Colonic mucosa (tissue), 4 donors: ENCODE data around the gene MAGEA6. TPM values are rescaled to one million over a fixed set of nuclear protein-coding genes. Genes with fewer than 3 reads are reported as not detected.
"Not testable (repeated sequence)": the region's sequence is repeated elsewhere in the genome, so short reads cannot be mapped to it uniquely, and the experiment has no call there.

Source experiments
- DNase-seq: peaks from one replicate; pipeline ENCODE4 v3.0.0-alpha.2; 2020
- H3K27ac ChIP-seq: fragments of 200-600 bp; one replicate; pipeline ENCODE4 v1.8.0; 2021
- H3K27me3 ChIP-seq: fragments of 200-600 bp; one replicate; pipeline ENCODE4 v1.8.0; 2021
- H3K36me3 ChIP-seq: fragments of 200-600 bp; one replicate; pipeline ENCODE4 v1.8.0; 2021
- H3K4me1 ChIP-seq: fragments of 200-600 bp; one replicate; pipeline ENCODE4 v1.8.0; 2021; ENCODE audit warnings: mild to moderate bottlenecking
- H3K4me3 ChIP-seq: fragments of 200-600 bp; one replicate; pipeline ENCODE4 v1.8.0; 2021
- H3K9ac ChIP-seq, 2 donors: one replicate each; pipeline ENCODE4 v1.7.0; 2013; ENCODE audit warnings: control low read depth in 2 of 2, low read depth in 2 of 2, low read length in 2 of 2
- H3K9me3 ChIP-seq: fragments of 200-600 bp; one replicate; pipeline ENCODE4 v1.8.0; 2021
- intact Hi-C: fragments of 100-400 bp; cut with DNase I; formaldehyde crosslinking; loops from one replicate; pipeline ENCODE4 v1.14.1; 2022
- total RNA-seq, 2 donors: library from RNA; stranded (reverse); fragmentation: NEBNext Ultra II Directional in 1 of 2; extraction: Animal tissue kit (Norgen Biotek cat#: 25700) in 1 of 2; gene quantifications; one replicate each; pipeline ENCODE4 v1.2.1, GENCODE V29; 2021
- TF ChIP-seq, protein P1 (sequence below): fragments of 200-600 bp; IDR thresholded peaks from one replicate; pipeline ENCODE4 v1.8.0; 2022; ENCODE audit warnings: antibody characterized with exemption, mild to moderate bottlenecking
- donor health status: healthy.
- donor health status: DM: no; HTN: no; CAD: no.
- donor health status: DM: no; HTN: no; CAD: no.

MAGEA6 gene
- total RNA-seq = under 1 TPM in 1 of 2 donors, not detected in 1; 0.32 TPM

GRCh38 chrX:152769549-152770289 is at the start of gene MAGEA6:
TSS of gene MAGEA6 (minus strand) at chrX:152769689. CDS start at chrX:152767650, 2,039 bp downstream.
- DNase-seq, H3K27ac ChIP-seq, H3K9ac ChIP-seq, H3K4me1 ChIP-seq, H3K4me3 ChIP-seq, H3K27me3 ChIP-seq, H3K36me3 ChIP-seq, intact Hi-C loops, H3K9me3 ChIP-seq: not testable (repeated sequence)

DNA sequence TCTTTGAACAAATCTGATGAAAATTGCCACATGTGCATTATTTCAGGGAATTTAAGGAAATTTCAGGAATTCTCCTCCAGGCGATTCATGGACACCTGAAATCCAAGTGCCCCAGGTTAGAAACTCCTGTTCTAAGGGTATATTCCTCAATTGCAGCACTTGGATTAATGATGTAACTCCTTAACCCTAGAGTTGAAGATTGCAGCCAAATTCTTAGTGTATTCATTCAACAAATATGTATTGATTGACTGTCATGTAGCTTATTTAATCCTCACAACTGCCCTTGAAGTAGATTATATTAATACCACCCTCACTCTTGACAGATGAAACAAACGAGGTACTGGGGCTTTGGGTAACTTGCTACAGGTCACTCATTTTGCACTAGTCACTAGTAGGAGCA is 49.8 kb upstream of the MAGEA6 start:
- H3K27me3 ChIP-seq = no peaks in the 10 kb centered on the region
- no peak overlapping the region for H3K27ac ChIP-seq
- intact Hi-C loops = no loop called here
- H3K36me3 ChIP-seq = no peaks in the 10 kb centered on the region
- no peaks in the 10 kb centered on the region for H3K4me1 ChIP-seq
- DNase-seq = no peak
- H3K4me3 ChIP-seq = no peak overlapping the region
- TF ChIP-seq, protein P1, sequence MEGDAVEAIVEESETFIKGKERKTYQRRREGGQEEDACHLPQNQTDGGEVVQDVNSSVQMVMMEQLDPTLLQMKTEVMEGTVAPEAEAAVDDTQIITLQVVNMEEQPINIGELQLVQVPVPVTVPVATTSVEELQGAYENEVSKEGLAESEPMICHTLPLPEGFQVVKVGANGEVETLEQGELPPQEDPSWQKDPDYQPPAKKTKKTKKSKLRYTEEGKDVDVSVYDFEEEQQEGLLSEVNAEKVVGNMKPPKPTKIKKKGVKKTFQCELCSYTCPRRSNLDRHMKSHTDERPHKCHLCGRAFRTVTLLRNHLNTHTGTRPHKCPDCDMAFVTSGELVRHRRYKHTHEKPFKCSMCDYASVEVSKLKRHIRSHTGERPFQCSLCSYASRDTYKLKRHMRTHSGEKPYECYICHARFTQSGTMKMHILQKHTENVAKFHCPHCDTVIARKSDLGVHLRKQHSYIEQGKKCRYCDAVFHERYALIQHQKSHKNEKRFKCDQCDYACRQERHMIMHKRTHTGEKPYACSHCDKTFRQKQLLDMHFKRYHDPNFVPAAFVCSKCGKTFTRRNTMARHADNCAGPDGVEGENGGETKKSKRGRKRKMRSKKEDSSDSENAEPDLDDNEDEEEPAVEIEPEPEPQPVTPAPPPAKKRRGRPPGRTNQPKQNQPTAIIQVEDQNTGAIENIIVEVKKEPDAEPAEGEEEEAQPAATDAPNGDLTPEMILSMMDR = no peak
- H3K9me3 ChIP-seq = no peaks in the 10 kb centered on the region
- no peak overlapping the region for H3K9ac ChIP-seq

DNA sequence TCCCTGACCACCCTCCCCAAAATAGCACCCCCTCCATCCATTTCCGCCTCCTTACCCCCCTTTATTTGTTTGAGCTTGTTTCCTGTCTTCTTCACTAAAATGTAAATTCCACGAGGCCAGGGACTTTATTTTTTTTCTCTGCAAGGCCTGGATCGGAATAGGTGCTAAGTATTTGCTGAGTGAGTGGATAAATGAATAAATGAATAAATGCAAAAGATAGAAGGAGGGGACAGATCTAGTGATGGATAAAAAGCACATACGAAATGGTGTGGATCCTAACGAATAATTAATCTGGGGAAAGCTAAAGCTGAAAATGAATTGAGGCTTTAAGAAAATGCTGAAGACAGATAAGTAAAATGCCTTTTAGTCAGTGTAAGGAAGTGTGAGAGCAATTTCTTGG is 48.9 kb upstream of the MAGEA6 start:
- H3K4me1 ChIP-seq = no peaks in the 10 kb centered on the region
- no peak overlapping the region for H3K4me3 ChIP-seq
- H3K27ac ChIP-seq = no peak overlapping the region
- H3K9me3 ChIP-seq = no peaks in the 10 kb centered on the region
- no peaks in the 10 kb centered on the region for H3K27me3 ChIP-seq
- no peaks in the 10 kb centered on the region for H3K36me3 ChIP-seq
- DNase-seq = no peak
- H3K9ac ChIP-seq = no peak overlapping the region
- TF ChIP-seq, protein P1 = no peak
- intact Hi-C loops = no loop called here

GRCh38 chrX:152817078-152817764 is 47.7 kb upstream of the MAGEA6 start:
- Histone ChIP-seq H3K36me3 (no peaks in the 10 kb centered on the region), H3K27me3 (no peaks in the 10 kb centered on the region), H3K4me3 (no peak overlapping the region), H3K27ac (no peak overlapping the region), H3K9me3 (no peaks in the 10 kb centered on the region), H3K9ac (no peak overlapping the region), H3K4me1 (no peaks in the 10 kb centered on the region)
- peak; percentile 27 for DNase-seq
- intact Hi-C loops = no loop called here
- TF ChIP-seq, protein P1 = peak; percentile 22

DNA sequence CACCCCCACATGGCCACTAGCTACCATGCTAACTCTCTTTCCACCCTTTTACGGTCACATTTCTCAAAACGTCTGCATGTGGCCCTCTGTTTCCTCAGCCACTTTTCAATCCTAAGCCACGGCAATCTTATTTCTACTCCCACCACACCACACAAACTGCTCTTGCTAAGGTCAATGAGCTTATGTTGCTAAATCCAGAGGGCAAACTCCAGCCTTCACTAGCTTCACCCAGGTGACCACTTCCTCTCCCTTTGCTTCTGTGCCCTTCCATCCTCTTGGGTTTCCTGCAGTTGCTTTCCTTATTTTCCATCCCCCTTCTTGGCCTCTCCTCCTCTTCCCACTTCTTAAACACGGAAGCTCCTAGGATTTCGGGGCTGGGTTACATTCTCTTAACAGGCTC is 44.6 kb upstream of the MAGEA6 start:
- intact Hi-C loops = no loop called here
- H3K4me3 ChIP-seq = no peak overlapping the region
- no peaks in the 10 kb centered on the region for H3K4me1 ChIP-seq
- H3K36me3 ChIP-seq = no peaks in the 10 kb centered on the region
- no peaks in the 10 kb centered on the region for H3K27me3 ChIP-seq
- TF ChIP-seq, protein P1 = no peak
- no peak overlapping the region for H3K9ac ChIP-seq
- H3K9me3 ChIP-seq = no peaks in the 10 kb centered on the region
- DNase-seq = no peak
- no peak overlapping the region for H3K27ac ChIP-seq

DNA sequence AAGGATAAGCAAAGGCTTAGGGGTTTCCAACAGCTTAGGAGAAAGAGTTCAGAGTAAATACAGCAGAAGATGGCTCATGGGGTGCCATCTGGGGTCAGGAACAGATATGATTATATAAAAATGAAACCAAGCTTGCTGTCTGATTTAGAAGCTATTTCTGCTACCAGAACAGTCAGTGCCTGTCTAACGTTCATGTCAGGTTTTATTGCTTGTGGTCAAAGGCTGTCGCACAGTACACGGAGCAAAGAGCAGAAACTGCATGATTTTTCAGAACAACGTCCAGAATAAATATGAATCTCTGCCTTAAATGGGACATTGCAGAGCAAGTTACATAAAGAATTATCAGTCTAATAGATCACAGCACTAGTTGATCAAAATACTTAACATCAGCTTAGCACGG is 43.7 kb upstream of the MAGEA6 start:
- Histone ChIP-seq H3K4me3 (no peak overlapping the region), H3K4me1 (no peaks in the 10 kb centered on the region), H3K36me3 (no peaks in the 10 kb centered on the region), H3K9me3 (no peaks in the 10 kb centered on the region), H3K27me3 (no peaks in the 10 kb centered on the region), H3K9ac (peak overlapping the region in 1 of 2 donors; percentile 0), H3K27ac (no peak overlapping the region)
- TF ChIP-seq, protein P1 = no peak
- intact Hi-C loops = no loop called here
- DNase-seq = no peak
